A549 (cell line): ENCODE results near the gene BBS9. TPM values are rescaled to one million over a fixed set of nuclear protein-coding genes. Genes with fewer than 3 reads are reported as not detected.

Experiments
- ATAC-seq, 2 experiments: fragments of 200-7000 bp in 1 of 2; fragments of >200 bp in 1 of 2; cut with Nextera tagmentation in 1 of 2; cut with Tn5 transposase in 1 of 2; 3 replicates each; pipeline versions ENCODE4 v1.8.0 to v1.9.1; 2018 to 2020; ENCODE audit warnings: mild to moderate bottlenecking in 1 of 2, moderate library complexity in 1 of 2
- CTCF ChIA-PET: fragments of 300-600 bp; sonication (Branson Sonifier 250); formaldehyde crosslinking; extraction: SDS; loops from one replicate; lab custom pipeline; 2021; ENCODE audit warnings: antibody characterized with exemption, inconsistent platforms; lab: Yijun Ruan, JAX
- POLR2A ChIA-PET: fragments of 350-600 bp; formaldehyde crosslinking; extraction: SDS; loops from one replicate; lab custom pipeline; 2021; ENCODE audit warnings: antibody characterized with exemption, inconsistent platforms; lab: Yijun Ruan, JAX
- DNase-seq, 2 experiments: peaks; one replicate each; pipeline versions ENCODE4 v3.0.0 to v3.0.0-alpha.2; 2011 to 2016; ENCODE audit warnings: low read depth in 1 of 2, low spot score in 1 of 2
- FAIRE-seq: peaks from 2 replicates; lab custom pipeline; 2011; peaks lifted over from hg19 to GRCh38; lab: Jason Lieb, UNC
- H3K27ac ChIP-seq, 2 experiments: fragments of >200 bp; sonication (Bioruptor Twin); formaldehyde crosslinking; 3 replicates each; pipeline ENCODE4 v1.5.1; 2016 to 2017
- H3K4me1 ChIP-seq: fragments of >200 bp; sonication (Bioruptor Twin); formaldehyde crosslinking; 3 replicates; pipeline ENCODE4 v1.6.1; 2016
- H3K4me2 ChIP-seq: fragments of >200 bp; sonication (Bioruptor Twin); formaldehyde crosslinking; 3 replicates; pipeline ENCODE4 v1.6.1; 2016
- H3K4me3 ChIP-seq: fragments of >200 bp; sonication (Bioruptor Twin); formaldehyde crosslinking; 3 replicates; pipeline ENCODE4 v1.5.1; 2016
- H3K9me3 ChIP-seq: fragments of >200 bp; sonication (Bioruptor Twin); formaldehyde crosslinking; 3 replicates; pipeline ENCODE4 v1.6.1; 2016
- BCL3 ChIP-seq: fragments of >200 bp; sonication (Bioruptor Twin); formaldehyde crosslinking; IDR thresholded peaks from 3 replicates; pipeline ENCODE4 v1.6.1; 2016
- CEBPB ChIP-seq, 2 experiments: fragments of >200 bp in 1 of 2; sonication (Bioruptor Twin) in 1 of 2; formaldehyde crosslinking in 1 of 2; IDR thresholded peaks; 2 replicates each; pipeline ENCODE4 v1.6.1; 2012 to 2016
- CTCF ChIP-seq: fragments of >200 bp; sonication (Bioruptor Twin); formaldehyde crosslinking; IDR thresholded peaks from 3 replicates; pipeline ENCODE4 v1.5.1; 2016
- E2F6 ChIP-seq: IDR thresholded peaks from 2 replicates; pipeline ENCODE4 v1.6.1; 2012; ENCODE audit warnings: low read depth, borderline replicate concordance
- ELK1 ChIP-seq: fragments of 150-350 bp; IDR thresholded peaks from 2 replicates; pipeline ENCODE4 v1.6.1; 2014; ENCODE audit warnings: low read depth, mild to moderate bottlenecking, low read length
- FOSL2 ChIP-seq, 2 experiments: fragments of 450-650 bp in 1 of 2; fragments of >200 bp in 1 of 2; sonication (Bioruptor Twin) in 1 of 2; formaldehyde crosslinking; IDR thresholded peaks; 2 replicates each; pipeline versions ENCODE4 v1.5.0 to v1.6.1; 2016 to 2020; ENCODE audit warnings: mild to moderate bottlenecking in 1 of 2, moderate library complexity in 1 of 2
- HES2 ChIP-seq: fragments of >200 bp; sonication (Bioruptor Twin); formaldehyde crosslinking; IDR thresholded peaks from 2 replicates; pipeline ENCODE4 v1.6.1; 2016
- HOXA7 ChIP-seq: fragments of 250-450 bp; sonication (Bioruptor Pico); IDR thresholded peaks from 2 replicates; pipeline ENCODE4 v1.5.0; 2020; ENCODE audit warnings: mild to moderate bottlenecking, moderate library complexity
- JUNB ChIP-seq: fragments of >200 bp; sonication (Bioruptor Twin); formaldehyde crosslinking; IDR thresholded peaks from 2 replicates; pipeline ENCODE4 v1.6.1; 2016
- KDM1A ChIP-seq: fragments of 200-600 bp; sonication (generic); IDR thresholded peaks from 2 replicates; pipeline ENCODE4 v1.6.1; 2016; ENCODE audit warnings: low read depth, mild to moderate bottlenecking
- MAX ChIP-seq: IDR thresholded peaks from 2 replicates; pipeline ENCODE4 v1.6.1; 2012
- MAZ ChIP-seq: fragments of 150-350 bp; IDR thresholded peaks from 2 replicates; pipeline ENCODE4 v1.6.1; 2014; ENCODE audit warnings: antibody characterized with exemption, low read depth, low read length, borderline replicate concordance
- NPAS2 ChIP-seq: fragments of 250-450 bp; sonication (Bioruptor Pico); IDR thresholded peaks from 2 replicates; pipeline ENCODE4 v1.8.0; 2022; ENCODE audit warnings: mild to moderate bottlenecking, moderate library complexity, borderline replicate concordance
- PBX3 ChIP-seq: IDR thresholded peaks from 2 replicates; pipeline ENCODE4 v1.6.1; 2012
- POLR2AphosphoS2 ChIP-seq: conservative IDR thresholded peaks from 2 replicates; pipeline ENCODE4 v1.6.1; 2012; ENCODE audit warnings: low read length, improper control_type of control experiment, inconsistent platforms
- RAD21 ChIP-seq, 2 experiments: fragments of >200 bp in 1 of 2; sonication (Bioruptor Twin) in 1 of 2; formaldehyde crosslinking in 1 of 2; IDR thresholded peaks in 1 of 2; conservative IDR thresholded peaks in 1 of 2; 2 replicates in 1 of 2; 3 replicates in 1 of 2; pipeline ENCODE4 v1.6.1; 2012 to 2018; ENCODE audit warnings: inconsistent platforms in 1 of 2
- RCOR1 ChIP-seq: fragments of 150-350 bp; IDR thresholded peaks from 2 replicates; pipeline ENCODE4 v1.6.1; 2014; ENCODE audit warnings: antibody characterized with exemption, low read length, low read depth
- SMC3 ChIP-seq: fragments of >200 bp; sonication (Bioruptor Twin); formaldehyde crosslinking; IDR thresholded peaks from 3 replicates; pipeline ENCODE4 v1.6.1; 2018; ENCODE audit warnings: inconsistent platforms
- SREBF2 ChIP-seq: fragments of 450-650 bp; IDR thresholded peaks from 2 replicates; pipeline ENCODE4 v1.6.1; 2014; ENCODE audit warnings: mild to moderate bottlenecking, moderate library complexity
- ZNF302 ChIP-seq: fragments of 250-450 bp; sonication (Bioruptor Pico); IDR thresholded peaks from 2 replicates; pipeline ENCODE4 v1.9.0; 2021; ENCODE audit warnings: inconsistent platforms, mild to moderate bottlenecking, moderate library complexity
- WGBS: methylation state at CpG from one replicate; pipeline ENCODE4 v1.1.6; 2017; ENCODE audit errors: missing lambda C conversion rate; 5-methylcytosine and 5-hydroxymethylcytosine counted together
- polyA plus RNA-seq, 4 experiments: library from polyadenylated mRNA; depleted of rRNA in 3 of 4; stranded (reverse); fragments of >200 nt; fragmentation: RNase III in 1 of 4; extraction: RNeasy Plus Mini Kit Qiagen cat#74134 plus additional on column Dnase treatment in 1 of 4; gene quantifications; 2 replicates in 3 of 4; 3 replicates in 1 of 4; pipeline ENCODE4 v1.2.3, GENCODE V29; 2011 to 2017

The BBS9 gene
- polyA plus RNA-seq, 2 of the 4 experiments (the other 2 are of a cell fraction) = 8.3 to 9.1 TPM

GRCh38 chr7:33184828-33185227 is 55.5 kb downstream of the BBS9 start:
- ATAC-seq = no peak
- DNase-seq = no peak
- peaks cover 6% of the 10 kb centered on the region; the same call in 2 of the 3 replicates for H3K9me3 ChIP-seq
- no peak overlapping the region for H3K27ac ChIP-seq
- WGBS = 59% methylated on average over 1 of the region's 1 CpG
- peaks cover 8% of the 10 kb centered on the region; the same call in 2 of the 3 replicates for H3K4me1 ChIP-seq
- no peak for TF ChIP-seq POLR2AphosphoS2
- TF ChIP-seq FOSL2 (IDR thresholded peaks at IDR 0.05) = no peak
- no peak for TF ChIP-seq FOSL2 (CRISPR knock-in tag; IDR thresholded peaks at IDR 0.05)
- no peak for TF ChIP-seq MAX
- no peak for TF ChIP-seq NPAS2 (CRISPR knock-in tag)
- TF ChIP-seq HOXA7 = no peak
- TF ChIP-seq KDM1A = no peak
- no peak for TF ChIP-seq ZNF302 (CRISPR knock-in tag)
- TF ChIP-seq HES2 = no peak
- TF ChIP-seq CEBPB (IDR thresholded peaks at IDR 0.05) = no peak
- TF ChIP-seq SREBF2 = no peak
- TF ChIP-seq BCL3 = no peak
- no peak for TF ChIP-seq ELK1
- no peak for TF ChIP-seq E2F6
- no peak for TF ChIP-seq MAZ
- no peak for TF ChIP-seq JUNB
- no peak for TF ChIP-seq PBX3
- FAIRE-seq = no peak
- ChIA-PET CTCF (interaction anchor here (0.7 to 2.1 kb wide), 14 partner anchors 10 to 903 kb away, joined by 3 to 21 read pairs (median 4); no protein-coding TSS in a partner anchor), POLR2A (no interaction called here)
- H3K4me3 ChIP-seq = no peak overlapping the region
- no peak overlapping the region for H3K4me2 ChIP-seq

GRCh38 chr7:33185786-33186185 is 56.4 kb downstream of the BBS9 start:
- H3K4me1 ChIP-seq = peaks cover 8% of the 10 kb centered on the region; the same call in 2 of the 3 replicates

More at GRCh38 chr7:33185786-33186185, 56.4 kb downstream of the BBS9 start:
- peak overlapping the region; percentile 3; the same call in 2 of the 3 replicates for H3K4me2 ChIP-seq
- 60% methylated on average over 3 of the region's 3 CpGs for WGBS
- H3K9me3 ChIP-seq = no peaks in the 10 kb centered on the region
- ChIA-PET POLR2A (no interaction called here), CTCF (interaction anchor here (0.6 to 2.1 kb wide), 24 partner anchors 8 to 902 kb away, joined by 3 to 21 read pairs (median 3); no protein-coding TSS in a partner anchor)
- H3K27ac ChIP-seq = no peak overlapping the region
- peak; percentile 56; the same call in 2 of the 3 replicates for TF ChIP-seq SMC3
- TF ChIP-seq RAD21 (conservative IDR thresholded peaks at IDR 0.05 in 1 of 2, IDR thresholded peaks at IDR 0.05 in 1 of 2) = peak; percentile 86 to 89
- peak; percentile 87 for TF ChIP-seq CTCF
- no peak for TF ChIP-seq POLR2AphosphoS2
- TF ChIP-seq RCOR1 = no peak
- no peak overlapping the region for H3K4me3 ChIP-seq
- ATAC-seq = peak; percentile 85 to 95; a peak in 5 of 6 replicates
- FAIRE-seq = peak; percentile 56
- peak; percentile 33 to 62 for DNase-seq
